HG03469 (cell line): ENCODE results near the gene MSX1.

Experiments used
- ATAC-seq: cut with Tn5 transposase; IDR thresholded peaks from one replicate; pipeline ENCODE4 v1.9.1; 2021; ENCODE audit warnings: mild to moderate bottlenecking, moderate library complexity, moderate number of reproducible peaks; ENCODE audit not compliant: unreplicated experiment

Gene MSX1

GRCh38 chr4:4840351-4840750 is 19.1 kb upstream of the MSX1 start:
- ATAC-seq: no peak

- ATAC-seq: no peak
These were observed 18.3 kb upstream of the MSX1 start for GRCh38 chr4:4841156-4841555.

- no peak for ATAC-seq
These were observed 16.7 kb upstream of the MSX1 start for GRCh38 chr4:4842476-4843441.

GRCh38 chr4:4843635-4844291 is 15.7 kb upstream of the MSX1 start:
- no peak for ATAC-seq

- ATAC-seq: no peak
These were observed 14.4 kb upstream of the MSX1 start for GRCh38 chr4:4845027-4845426.

- ATAC-seq: no peak
These were observed 12.5 kb upstream of the MSX1 start for GRCh38 chr4:4847011-4847410.

- ATAC-seq: no peak
These were observed 10.9 kb upstream of the MSX1 start for GRCh38 chr4:4848540-4848939.

GRCh38 chr4:4849106-4849505 is 10.4 kb upstream of the MSX1 start:
- ATAC-seq: no peak

GRCh38 chr4:4849524-4850193 is 9.8 kb upstream of the MSX1 start:
- no peak for ATAC-seq

- ATAC-seq: no peak
These were observed 8.4 kb upstream of the MSX1 start for GRCh38 chr4:4851081-4851480.

- no peak for ATAC-seq
These were observed 7.6 kb upstream of the MSX1 start for GRCh38 chr4:4851906-4852305.

- ATAC-seq: no peak
These were observed 6.7 kb upstream of the MSX1 start for GRCh38 chr4:4852591-4853362.

- ATAC-seq: no peak
These were observed 6.1 kb upstream of the MSX1 start for GRCh38 chr4:4853371-4853823.

- ATAC-seq: no peak
These were observed 5.4 kb upstream of the MSX1 start for GRCh38 chr4:4853921-4854648.

- ATAC-seq: no peak
These were observed 4.7 kb upstream of the MSX1 start for GRCh38 chr4:4854649-4855295.

- no peak for ATAC-seq
These were observed 4.0 kb upstream of the MSX1 start for GRCh38 chr4:4855301-4856070.

- no peak for ATAC-seq
These were observed 3.1 kb upstream of the MSX1 start for GRCh38 chr4:4856071-4857000.
